NCI-H146 treated with DMSO at 0.1 percent for 48 hours (cell line): ENCODE results near the gene OR11A1.

Source experiments
- DNase-seq: peaks from one replicate; lab custom pipeline; 2025; ENCODE audit not compliant: unreplicated experiment; lab: John Stamatoyannopoulos, UW

Gene OR11A1

DNA sequence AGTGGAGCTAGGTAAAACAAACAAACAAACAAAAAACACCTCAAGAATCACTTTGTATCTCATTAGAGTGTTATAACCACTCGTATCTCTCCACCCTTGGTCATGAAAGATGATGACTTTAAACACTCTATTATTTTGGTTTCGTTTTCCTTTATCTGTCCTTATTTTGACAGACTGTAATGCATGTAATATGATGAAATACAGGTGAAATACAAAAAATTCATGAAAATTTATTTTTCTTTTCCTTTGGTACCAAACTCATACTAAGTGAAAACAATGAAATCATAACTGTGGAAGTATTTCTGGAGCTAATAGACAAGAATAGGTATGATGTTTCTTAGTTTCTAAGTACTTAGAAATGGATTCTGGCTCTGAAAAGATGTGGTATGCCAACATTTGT lies 57.3 kb downstream of the OR11A1 start:
- DNase-seq = no peak

DNA sequence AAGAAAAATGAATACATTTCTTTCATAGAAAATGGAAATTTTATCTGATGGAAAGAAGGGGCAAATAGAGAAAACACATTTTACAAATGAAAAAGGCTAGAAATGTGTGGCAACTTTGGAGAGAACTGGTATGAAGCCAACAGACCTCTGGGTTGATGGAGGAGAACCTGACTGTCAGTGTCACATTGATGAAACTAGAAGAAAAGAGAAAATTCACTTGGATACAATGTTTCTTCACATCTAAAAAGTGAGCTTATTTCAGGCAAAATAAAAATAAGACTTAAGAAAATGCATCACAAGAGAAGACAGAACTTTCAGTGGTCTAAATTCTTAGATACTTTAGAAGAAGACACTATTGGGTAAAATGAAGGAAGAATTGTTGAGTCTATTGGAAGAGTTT lies 61.5 kb downstream of the OR11A1 start, which contains the start of gene OR12D2:
TSS of gene OR12D2 (plus strand) at position 301 of the 400 bp plus-strand sequence. CDS start 1,069 bp downstream, outside the sequence.
- DNase-seq = no peak

DNA sequence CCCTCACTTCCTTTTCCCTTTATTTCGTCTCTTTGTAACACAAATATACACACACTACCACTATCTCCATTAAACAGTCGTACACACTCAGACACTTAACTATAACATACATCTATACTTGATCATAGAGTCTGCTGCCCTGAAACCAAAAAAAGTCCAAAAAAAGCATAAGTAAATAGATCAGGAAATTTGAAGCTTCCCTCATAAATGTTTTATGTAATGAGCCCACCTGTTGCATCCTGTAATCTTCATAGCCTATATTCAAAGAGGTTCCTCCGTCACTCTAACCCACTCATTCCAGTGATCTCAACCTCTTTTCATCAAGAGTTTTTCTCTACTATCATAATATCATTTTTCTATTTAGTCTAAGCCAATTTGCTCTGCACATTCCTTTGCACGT lies 68.3 kb downstream of the OR11A1 start:
- no peak for DNase-seq

DNA sequence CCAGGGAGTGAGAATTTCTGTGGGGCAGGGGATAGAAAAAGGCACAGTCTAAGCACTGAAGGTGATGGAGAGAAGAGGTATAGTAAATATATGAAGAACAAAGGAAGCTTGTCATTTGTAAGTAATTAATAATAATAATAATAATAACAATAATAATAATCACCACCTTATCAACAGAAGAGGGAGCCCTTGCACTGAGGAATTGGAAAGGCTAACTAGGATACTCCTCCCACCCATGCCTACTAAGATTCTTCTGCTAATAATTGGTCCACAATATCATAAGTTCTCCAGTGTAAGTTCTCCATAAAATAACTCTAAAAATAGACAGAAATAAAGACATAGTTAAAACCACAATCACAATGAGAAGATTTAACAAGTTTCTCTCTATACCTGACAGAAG lies 80.9 kb downstream of the OR11A1 start:
- DNase-seq = no peak
